NK-92 (cell line): Measurements from ENCODE around the gene DRP2.
"Not testable (repeated sequence)": the region's sequence is repeated elsewhere in the genome, so short reads cannot be mapped to it uniquely, and the experiment has no call there.

ENCODE experiments used
- DNase-seq: peaks from one replicate; lab custom pipeline; 2025; ENCODE audit not compliant: unreplicated experiment; lab: John Stamatoyannopoulos, UW

DRP2 gene

GRCh38 chrX:101231080-101231479, 11.5 kb downstream of the DRP2 start:
- no peak for DNase-seq

- no peak for DNase-seq
Measured at GRCh38 chrX:101232316-101232715, 12.7 kb downstream of the DRP2 start.

GRCh38 chrX:101237041-101237440, 17.5 kb downstream of the DRP2 start:
- DNase-seq: no peak

- DNase-seq: no peak
Measured at GRCh38 chrX:101241531-101241930, 21.9 kb downstream of the DRP2 start.

- DNase-seq: no peak
Measured at GRCh38 chrX:101252634-101253033, 33.0 kb downstream of the DRP2 start.

GRCh38 chrX:101257448-101258258, 38.1 kb downstream of the DRP2 start:
- DNase-seq: no peak

GRCh38 chrX:101258259-101258581, 38.6 kb downstream of the DRP2 start:
- DNase-seq: no peak

GRCh38 chrX:101260435-101260834, 40.8 kb downstream of the DRP2 start:
- DNase-seq: no peak

- DNase-seq: no peak
Measured at GRCh38 chrX:101262590-101262989, 43.0 kb downstream of the DRP2 start.

- DNase-seq: no peak
Measured at GRCh38 chrX:101263766-101264165, 44.2 kb downstream of the DRP2 start.

GRCh38 chrX:101265869-101266428, 46.4 kb downstream of the DRP2 start:
- DNase-seq: no peak

GRCh38 chrX:101274198-101274597, 54.6 kb downstream of the DRP2 start:
- DNase-seq: no peak

GRCh38 chrX:101276238-101276637, 56.7 kb downstream of the DRP2 start:
- no peak for DNase-seq

GRCh38 chrX:101287402-101287801, 67.8 kb downstream of the DRP2 start:
- no peak for DNase-seq

GRCh38 chrX:101290957-101291603, 71.5 kb downstream of the DRP2 start, which contains the start of gene TAF7L:
Gene TAF7L (minus strand): TSS chrX:101291334. CDS start chrX:101287543, 3,791 bp downstream.
- DNase-seq: no peak

- not testable (repeated sequence) for DNase-seq
Measured at GRCh38 chrX:101295603-101296002, 76.0 kb downstream of the DRP2 start.

- no peak for DNase-seq
Measured at GRCh38 chrX:101303790-101304189, 84.2 kb downstream of the DRP2 start.
